ENCODE results near the gene ARMC2. TPM values are rescaled to one million over a fixed set of nuclear protein-coding genes. Genes with fewer than 3 reads are reported as not detected.

Gene ARMC2
- total and polyA plus RNA-seq, 2 donors (not counting 3 experiments of a cell fraction or from before 2014, with no cell fraction given) = 1.7 to 3.7 TPM

GRCh38 chr6:108873971-108874370, 25.7 kb downstream of the ARMC2 start:
- no TSS peak for BruUV-seq (replicated peaks)
- Histone ChIP-seq H3K4me3 (replicated peaks in 1 of 3; ENCODE audit: insufficient read depth in 1 of 3, low read depth in 1 of 3, low read length in 3 of 3) (no peak overlapping the region), H3K4me2 (ENCODE audit: insufficient read depth, low read length) (no peak overlapping the region), H3K79me2 (ENCODE audit: control insufficient read depth, insufficient read depth, low read length) (no peaks in the 10 kb centered on the region), H3K9ac (replicated peaks; ENCODE audit: extremely low read depth, insufficient read depth, low read length) (no peak overlapping the region), H3K4me1 (ENCODE audit: control insufficient read depth, extremely low read depth, insufficient read depth, low read length) (no peaks in the 10 kb centered on the region), H3K36me3 (ENCODE audit: control insufficient read depth in 2 of 2, extremely low read depth in 1 of 2, insufficient read depth in 2 of 2, low read length in 2 of 2) (no peaks in the 10 kb centered on the region), H3K9me3 (replicated peaks; ENCODE audit: control insufficient read depth, insufficient read depth, low read length) (no peaks in the 10 kb centered on the region), H2AFZ (ENCODE audit: low read depth, low read length) (no peak overlapping the region), H3K9me1 (replicated peaks; ENCODE audit: control insufficient read depth, extremely low read depth, insufficient read depth, low read length) (no peaks in the 10 kb centered on the region), H4K20me1 (replicated peaks; ENCODE audit: control insufficient read depth, extremely low read depth, insufficient read depth, low read length) (no peaks in the 10 kb centered on the region), H3K27me3 (ENCODE audit: control insufficient read depth in 2 of 2, insufficient read depth in 2 of 2, low read length in 2 of 2) (no peaks in the 10 kb centered on the region), H3K27ac (ENCODE audit: insufficient read depth, low read depth, low read length) (no peak overlapping the region)
- intact Hi-C loops (cut with micrococcal nuclease) (no loop called here), dilution Hi-C loops (cut with MboI; ENCODE audit: extremely low pct_ligation_motif_present, low sequenced_read_pairs) (no loop called here)
- TF ChIP-seq MAX (IDR thresholded peaks at IDR 0.05; ENCODE audit: insufficient read depth, insufficient read length) (no peak), GATA2 (IDR thresholded peaks at IDR 0.05; ENCODE audit: insufficient read depth, insufficient read length, low read depth, low read length) (no peak), POLR2A (IDR thresholded peaks at IDR 0.05; ENCODE audit: low read depth, low read length) (no peak), MYC (IDR thresholded peaks at IDR 0.05; ENCODE audit: low read depth, low read length) (no peak), POLR2AphosphoS5 (IDR thresholded peaks at IDR 0.05; ENCODE audit: insufficient read depth, low read depth, low read length) (no peak), FOS (IDR thresholded peaks at IDR 0.05; ENCODE audit: borderline replicate concordance, insufficient read depth, low read length) (no peak), CTCF (IDR thresholded peaks at IDR 0.05; ENCODE audit: extremely low read depth in 1 of 2, insufficient read depth in 1 of 2, low read depth in 1 of 2, low read length in 2 of 2) (no peak), JUN (IDR thresholded peaks at IDR 0.05; ENCODE audit: borderline replicate concordance, insufficient read depth, insufficient read length, low read depth) (no peak), EZH2 (IDR thresholded peaks at IDR 0.05; ENCODE audit: borderline replicate concordance, low read depth, low read length, severe bottlenecking) (no peak)
- DNase-seq (ENCODE audit: low read depth, low spot score) (no peak), FAIRE-seq (no peak)
- POLR2A ChIA-PET = interaction anchor here (0.5 kb wide), 1 partner anchor 175 kb away, joined by 3 read pairs; no protein-coding TSS in a partner anchor
- CTCF ChIA-PET = interaction anchor here (2.1 kb wide), 1 partner anchor 19 kb away, joined by 10 read pairs; no protein-coding TSS in a partner anchor
